GM18520 (cell line): ENCODE results near the gene SLC37A2.
"Not testable (repeated sequence)": the region's sequence is repeated elsewhere in the genome, so short reads cannot be mapped to it uniquely, and the experiment has no call there.

Experiments used
- ATAC-seq: cut with Tn5 transposase; IDR thresholded peaks from one replicate; pipeline ENCODE4 v1.9.1; 2021; ENCODE audit not compliant: unreplicated experiment

SLC37A2 gene

DNA sequence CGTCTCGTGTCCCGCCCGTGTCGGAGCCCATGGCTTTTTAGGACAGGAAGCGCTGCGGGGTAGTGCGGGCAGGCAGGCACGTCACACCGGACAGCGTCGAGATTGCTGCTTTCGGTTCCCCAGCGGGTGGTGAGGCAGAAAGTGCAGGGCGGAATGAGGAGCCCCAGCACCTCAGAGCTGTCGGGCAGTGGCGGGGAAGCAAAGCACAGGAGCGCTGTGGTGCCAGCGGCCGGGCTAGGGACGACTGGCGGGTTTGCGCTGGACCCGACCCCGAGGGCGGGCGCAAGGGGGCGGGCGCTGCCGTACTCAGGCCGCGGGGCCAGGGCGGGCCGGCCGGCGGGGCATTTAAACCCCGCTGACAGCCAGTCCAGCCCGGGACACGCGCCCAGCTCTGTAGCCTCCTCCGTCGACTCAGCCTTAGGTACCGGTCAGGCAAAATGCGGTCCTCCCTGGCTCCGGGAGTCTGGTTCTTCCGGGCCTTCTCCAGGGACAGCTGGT, at the start of gene SLC37A2:
Gene SLC37A2, plus strand, starts transcription at position 375 of the 498 bp plus-strand sequence. Its CDS starts 63 bp downstream, at position 438.
- ATAC-seq = peak; percentile 70

DNA sequence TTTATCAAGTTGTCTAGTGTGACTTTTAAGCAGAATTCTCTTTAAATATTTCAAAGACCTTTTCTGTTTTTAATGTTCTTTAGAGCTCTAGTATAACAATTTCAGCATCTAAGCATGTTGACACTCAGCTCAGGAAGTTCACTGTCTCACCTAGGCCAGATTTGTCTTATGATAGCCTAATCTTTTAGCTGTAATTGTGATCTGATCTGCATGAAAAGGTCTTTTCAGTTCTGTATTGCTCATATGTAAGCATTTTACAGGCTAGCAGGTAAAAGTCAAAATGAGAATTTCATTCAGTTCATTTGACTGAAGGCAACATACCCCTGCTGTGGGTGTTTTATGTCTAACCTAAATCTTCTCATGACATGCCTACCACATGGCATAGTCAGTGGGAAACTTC, 46.7 kb upstream of the SLC37A2 start:
- ATAC-seq = no peak

DNA sequence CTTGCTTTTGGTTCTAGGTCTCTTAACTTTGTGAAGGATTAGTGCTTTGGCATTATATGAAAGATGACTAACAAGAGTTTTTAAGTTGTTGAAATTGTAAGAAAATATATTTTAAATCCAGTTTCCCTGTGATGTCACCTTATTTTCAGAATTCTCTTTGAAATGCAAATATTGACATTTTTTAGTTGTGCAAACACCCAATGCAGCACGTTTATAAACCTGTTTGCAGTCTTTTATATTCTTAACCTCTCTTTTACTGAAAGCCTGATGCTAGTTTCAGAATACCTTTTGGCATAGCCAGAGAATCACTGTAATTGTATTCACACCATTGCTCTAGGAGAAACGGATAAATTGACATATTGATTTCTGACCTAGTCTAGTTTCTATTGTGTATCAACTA, 42.8 kb upstream of the SLC37A2 start:
- ATAC-seq = no peak

DNA sequence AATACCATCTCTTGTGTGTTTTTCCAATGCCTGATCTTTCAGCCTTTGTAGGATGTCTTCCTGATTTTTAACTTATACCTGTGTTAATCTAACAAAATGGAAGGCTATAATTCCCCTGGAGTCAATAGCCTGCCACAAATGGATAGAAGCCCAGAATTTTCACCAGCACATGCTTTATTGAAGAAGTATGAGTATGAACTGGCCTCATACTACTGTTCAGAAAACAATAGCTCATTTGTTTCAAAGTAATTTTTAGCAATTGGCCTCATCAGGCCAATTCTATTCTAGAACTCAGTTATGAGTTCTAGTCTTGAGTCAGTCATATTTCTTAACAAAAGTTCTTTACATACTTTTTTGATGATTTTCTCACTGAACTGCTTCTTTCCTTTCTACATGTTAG, 40.6 kb upstream of the SLC37A2 start:
- no peak for ATAC-seq

DNA sequence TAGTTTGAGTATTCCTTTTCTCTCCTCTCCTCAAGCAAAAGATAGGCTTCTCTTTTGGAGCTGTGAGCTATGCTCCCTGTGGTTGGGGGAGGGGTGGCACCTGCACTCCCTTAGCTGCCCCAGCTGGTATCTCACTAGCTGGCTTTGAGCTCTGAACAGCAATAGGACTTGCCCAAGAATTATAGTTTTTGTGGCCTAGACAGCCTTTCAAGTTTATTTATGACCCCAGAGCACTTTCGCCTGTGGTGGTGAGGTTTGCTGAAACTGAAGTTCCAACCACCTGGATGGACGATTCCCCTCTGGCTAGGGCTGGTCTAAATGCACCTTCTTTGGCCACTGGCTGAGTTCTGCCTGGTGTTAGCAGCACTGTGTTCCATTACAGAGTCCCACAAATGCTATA, 37.1 kb upstream of the SLC37A2 start:
- no peak for ATAC-seq

DNA sequence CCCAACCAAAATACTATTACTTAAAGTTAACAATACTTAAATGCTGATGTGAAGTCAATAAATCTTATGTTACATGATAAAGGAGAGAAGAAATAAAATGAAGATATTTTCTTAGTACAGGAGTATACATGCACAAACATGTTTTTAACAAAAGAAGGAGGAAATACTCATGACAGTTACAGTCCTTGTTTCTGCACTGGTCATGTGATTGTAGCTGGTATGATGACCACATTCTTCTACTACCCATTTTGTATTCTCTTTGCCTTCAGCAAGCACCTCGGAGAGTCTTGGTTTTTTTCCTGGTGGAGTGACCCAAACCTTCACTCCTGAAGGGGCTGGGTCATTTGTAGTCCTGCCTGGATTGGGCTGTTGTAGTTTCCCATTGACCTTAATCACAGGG, 33.7 kb upstream of the SLC37A2 start:
- not testable (repeated sequence) for ATAC-seq

DNA sequence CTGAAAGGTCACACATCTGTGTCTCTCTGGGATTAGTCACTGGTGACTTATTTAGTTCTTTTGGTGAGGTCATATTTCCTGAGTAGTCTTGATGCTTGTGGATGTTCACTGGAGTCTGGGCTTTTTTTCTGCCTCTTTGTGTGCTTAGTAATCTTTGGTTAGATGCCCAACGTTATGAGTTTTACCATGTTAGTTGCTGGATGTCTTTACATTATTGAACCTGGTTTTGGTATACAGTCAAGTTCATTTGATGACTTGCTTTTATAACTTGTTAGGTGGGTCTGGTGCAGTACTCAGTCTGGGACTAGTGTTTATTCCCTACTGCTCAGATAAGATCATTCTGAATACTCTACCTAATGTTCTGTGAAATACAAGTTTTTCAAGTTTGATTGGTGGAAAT, 26.2 kb upstream of the SLC37A2 start:
- no peak for ATAC-seq

DNA sequence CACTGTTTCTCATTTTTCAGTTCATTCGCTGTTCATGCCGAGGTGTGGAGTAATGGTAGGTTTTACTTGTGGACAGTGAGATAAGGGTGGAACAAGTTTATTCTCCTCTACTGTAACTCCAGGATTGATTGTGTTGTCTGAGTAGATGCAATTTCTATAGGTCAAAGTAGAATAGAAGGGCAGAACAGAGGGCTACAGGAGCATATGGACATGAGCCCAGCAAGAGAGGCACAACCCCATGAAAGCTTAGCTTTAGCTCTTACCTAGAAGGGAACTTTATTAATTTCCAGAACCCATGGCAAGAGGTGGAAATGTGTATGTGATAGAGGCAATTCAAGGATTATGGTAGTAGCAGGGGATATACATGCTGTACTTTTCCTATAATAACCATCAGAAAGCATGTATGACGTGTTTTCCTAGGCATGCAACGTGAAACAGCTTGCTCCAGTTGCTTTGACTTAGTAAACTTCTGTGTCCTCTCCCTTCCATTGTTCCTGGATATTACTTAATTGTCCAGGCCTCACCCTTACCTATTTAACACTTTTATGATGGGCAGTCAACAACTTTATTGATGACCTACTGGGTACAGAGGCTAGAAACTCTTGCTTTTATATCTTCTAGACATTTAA, 13.8 kb upstream of the SLC37A2 start:
- no peak for ATAC-seq

DNA sequence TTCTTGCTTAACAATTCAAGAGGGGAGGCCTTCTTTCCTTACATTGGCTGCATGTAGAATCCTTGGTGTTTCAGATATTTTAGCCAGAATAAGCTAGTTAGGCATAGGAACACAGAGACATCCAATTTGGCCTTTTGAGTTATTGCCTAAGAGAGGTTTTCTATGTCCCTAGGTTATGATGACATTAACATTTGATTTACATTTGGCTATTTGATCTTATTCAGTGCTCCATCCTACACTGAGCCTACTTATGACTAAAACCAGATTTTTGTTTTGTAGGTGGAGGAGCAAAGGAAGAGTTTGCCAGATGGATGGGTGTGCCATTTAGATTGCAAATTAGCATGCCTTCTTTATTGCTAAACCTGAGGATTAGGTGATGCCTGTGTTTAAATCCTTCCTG, 11.1 kb upstream of the SLC37A2 start:
- no peak for ATAC-seq

DNA sequence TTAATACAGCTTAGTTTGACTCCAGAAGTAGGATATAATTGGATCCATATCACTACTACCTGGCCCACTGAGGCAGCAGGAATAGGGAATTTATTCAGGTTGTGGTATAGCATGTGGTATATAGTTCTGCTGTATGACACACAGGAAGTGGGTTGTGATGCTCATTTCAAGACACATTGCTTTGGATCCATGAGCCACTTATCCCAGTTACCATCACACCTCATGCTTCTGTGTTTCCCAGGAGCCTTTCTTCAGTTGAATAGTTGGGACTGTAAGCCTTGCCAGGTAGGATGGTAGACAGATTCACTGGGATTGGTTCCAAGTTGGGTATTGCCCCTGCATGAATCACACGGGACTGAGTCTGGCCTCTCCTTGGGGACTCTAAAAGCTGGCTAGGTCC, 9.9 kb upstream of the SLC37A2 start:
- ATAC-seq = no peak

DNA sequence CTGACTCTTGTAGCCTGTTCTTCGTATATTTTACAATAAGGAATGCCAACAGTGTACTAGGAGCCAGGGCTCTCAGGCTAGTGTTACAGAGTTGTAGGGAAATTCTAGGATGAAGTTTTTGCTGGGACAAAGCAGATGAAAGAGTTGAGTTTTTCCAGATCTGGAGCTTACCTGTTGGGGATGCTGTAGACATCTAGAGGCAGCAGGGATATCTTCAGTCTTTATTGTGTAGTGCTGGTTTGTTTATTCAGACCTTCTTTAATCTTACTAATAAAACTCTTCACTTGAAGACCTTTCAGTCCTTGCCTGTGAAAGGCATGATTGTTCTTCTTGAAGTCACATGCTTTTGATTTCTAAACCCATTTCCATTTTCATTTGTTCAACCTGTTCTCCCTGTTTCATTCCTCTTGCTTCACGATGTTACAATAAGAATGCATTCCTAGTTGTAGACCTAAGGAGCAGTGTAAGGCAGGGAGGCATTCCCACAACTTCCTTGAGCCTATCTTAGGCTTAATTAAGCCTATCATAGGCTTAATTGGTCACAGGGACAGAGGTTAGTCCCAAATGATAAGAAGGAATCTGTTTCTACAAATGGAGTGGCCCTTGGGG, 7.9 kb upstream of the SLC37A2 start:
- ATAC-seq = no peak

DNA sequence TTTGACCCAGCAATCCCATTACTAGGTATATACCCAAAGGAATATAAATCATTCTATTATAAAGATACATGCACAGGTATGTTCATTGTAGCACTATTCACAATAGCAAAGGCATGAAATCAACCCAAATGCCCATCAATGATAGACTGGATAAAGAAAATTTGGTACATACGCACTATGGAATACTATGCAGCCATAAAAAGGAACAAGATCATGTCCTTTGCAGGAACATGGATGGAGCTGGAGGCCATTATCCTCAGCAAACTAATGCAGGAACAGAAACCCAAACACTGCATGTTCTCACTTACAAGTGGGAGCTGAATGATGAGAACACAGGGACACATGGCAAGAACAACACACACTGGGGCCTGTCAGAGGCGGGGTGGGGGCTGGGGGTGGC, 7.0 kb upstream of the SLC37A2 start:
- ATAC-seq = not testable (repeated sequence)

DNA sequence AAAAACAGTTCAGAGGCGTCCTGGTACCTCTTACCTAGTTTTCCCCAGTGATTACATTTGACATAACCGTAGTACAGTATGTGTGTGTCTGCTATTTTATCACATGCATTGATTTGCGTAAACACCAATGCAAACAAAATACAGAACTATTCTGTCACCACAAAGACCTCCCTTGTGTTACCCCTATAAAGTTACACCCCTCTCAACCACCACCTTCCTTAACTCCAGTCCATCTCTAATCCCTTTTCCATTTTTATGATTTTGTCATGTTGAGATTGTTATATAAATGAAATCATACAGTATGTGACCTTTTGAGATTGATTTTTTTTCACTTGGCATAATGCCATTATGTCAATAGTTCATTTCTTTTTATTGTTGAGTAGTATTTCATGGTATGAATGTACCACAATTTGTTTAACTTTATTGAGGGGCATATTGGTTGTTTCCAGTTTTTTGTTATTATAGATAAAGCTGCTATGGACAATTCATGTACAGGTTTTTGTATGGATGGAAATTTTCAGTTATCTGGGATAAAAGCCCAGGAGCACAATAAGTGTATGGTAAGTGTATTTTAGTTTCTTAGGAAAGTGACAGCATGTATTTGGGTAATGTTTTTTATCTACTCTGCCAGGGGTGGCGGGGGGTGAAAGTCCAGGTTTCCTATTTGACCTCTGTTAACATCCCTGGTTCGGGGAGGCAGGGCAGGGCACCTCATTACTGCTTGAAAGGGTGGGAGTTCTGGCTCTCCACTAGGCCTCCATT, 6.0 kb upstream of the SLC37A2 start:
- no peak for ATAC-seq

DNA sequence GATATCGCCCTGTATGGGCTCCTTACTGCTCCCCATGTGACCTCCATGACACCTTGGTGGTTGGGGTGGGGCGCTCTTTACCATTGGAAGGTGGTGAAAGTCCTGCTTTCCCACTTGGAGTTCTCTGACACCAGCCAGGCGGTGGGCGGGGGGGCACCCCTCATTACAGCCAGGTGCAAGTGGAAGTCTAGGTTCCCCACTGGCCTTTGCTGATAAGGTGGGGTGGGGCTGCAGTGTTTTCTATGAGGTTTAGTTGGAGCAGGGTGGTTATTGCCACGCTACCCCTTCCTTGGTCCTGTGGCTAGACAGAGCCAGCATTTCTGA, 5.5 kb upstream of the SLC37A2 start:
- ATAC-seq = no peak

DNA sequence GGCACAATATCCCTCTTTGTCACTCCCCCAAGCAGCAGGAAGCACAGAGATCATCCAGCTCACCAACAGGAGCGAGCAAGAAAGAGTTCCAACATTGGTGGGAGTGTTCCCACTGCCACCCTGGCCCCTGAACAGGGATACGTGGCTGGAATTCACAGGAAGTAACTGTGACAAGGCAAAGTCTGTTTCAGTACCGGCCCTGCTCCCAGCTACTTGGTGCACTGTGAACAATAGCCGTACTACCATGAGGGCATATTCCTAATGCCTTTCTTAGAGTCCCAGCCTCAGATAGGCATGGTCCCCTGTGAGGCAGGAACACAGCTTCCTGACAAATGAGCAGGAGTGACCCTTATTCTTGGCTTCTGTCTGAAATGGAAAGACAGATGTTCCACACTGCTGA, 1.8 kb upstream of the SLC37A2 start:
- no peak for ATAC-seq

DNA sequence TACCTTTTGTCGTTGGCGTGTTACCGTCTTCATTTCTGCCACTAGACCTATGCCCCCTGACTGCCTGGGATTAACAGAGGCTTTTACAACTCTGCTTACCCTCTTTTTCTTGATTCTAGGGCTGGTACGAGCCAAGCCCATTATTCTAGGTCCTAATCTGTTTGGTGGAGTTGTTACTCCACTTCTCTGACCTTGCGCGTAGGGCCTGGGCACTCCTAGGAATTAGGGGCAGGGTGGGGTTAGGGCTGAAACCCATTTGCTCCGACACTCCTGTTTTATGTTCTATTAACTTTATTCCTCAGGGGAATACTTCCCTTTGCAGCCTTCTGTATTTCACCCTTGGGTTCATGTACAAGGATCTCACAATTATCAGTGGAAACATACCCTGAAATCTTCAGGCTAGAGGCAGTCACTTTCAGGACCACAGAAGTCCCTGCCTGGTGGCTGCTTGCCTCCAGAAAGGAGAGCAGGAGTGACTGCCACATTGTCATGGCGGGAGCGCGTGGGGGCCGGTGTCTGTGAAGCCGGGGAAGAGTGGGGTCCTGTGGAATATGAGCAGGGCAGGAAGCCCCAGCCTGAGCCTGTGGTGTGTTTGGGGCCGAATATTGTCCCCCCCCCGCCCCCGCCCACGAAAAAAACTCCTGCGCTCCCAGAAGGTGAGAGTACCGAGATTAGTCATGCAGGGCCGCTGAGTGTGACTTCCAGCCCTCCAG, 731 bp upstream of the SLC37A2 start:
- peak; percentile 3 for ATAC-seq

DNA sequence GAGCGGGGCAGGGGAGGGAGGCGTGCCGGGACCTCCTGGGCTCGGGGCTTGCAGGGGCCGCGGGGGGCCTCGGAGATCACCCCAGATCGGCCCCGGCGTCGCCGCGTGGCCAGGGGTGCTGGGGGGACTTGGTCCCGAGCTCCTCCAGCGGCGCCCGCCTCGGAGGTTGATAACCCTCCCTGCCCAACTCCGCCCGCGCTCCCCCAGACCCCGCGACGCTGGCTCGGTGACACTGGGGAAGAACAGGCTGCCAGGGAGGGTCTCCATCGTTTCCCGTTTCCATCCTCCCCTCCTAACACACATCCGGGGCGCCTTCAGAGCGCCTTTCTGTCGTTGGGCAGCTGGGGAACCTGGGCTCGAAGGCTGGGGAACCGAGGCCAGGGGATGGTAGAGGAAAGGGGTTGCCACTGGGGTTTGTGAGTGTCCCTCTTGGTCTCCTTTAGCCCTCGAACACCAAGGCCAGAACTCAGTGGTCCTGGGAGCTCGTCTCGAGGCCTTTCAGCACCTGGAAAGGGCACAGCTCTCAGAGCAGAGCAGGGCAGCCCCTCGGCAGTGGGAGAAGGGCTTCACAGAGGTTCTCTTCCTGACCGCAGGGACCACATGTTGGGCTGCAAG, 431 bp downstream of the SLC37A2 start:
- ATAC-seq = no peak

DNA sequence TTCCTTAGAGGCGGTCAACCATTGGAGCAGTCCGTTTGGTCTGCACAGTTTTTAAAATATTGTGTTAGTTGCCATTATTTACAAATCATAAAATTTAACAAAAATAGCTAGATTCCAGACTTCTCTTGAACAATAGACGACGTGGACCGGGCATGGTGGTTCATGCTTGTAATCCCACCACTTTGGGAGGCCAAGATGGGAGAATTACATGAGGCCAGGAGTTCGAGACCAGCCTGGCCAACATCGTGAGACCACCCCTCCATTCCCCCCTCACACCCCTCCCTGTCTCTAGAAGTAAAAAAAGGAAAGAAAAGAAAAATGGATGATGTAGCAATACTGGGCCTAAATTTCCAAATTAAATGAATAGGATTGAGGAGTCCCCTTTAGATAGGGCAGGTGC, 965 bp downstream of the SLC37A2 start:
- ATAC-seq = no peak

DNA sequence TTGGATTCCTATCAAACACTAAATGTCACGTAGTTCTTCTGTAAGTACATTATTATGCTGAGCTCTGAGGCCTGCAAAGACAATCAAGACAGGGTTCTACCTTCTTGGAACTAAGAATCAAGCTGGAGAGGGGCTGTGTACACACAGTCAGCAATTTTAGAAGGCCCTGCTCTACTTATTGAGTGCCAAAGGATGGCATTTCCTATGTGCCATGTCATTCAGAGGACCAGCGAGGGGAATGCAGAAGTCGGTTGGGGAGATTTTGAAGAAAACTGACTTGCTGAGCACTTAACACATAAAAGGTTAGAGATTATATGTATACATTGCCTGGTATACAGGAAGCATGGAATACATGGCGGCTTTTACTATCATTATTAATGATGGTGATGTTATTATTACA, 5.3 kb downstream of the SLC37A2 start:
- ATAC-seq = no peak

DNA sequence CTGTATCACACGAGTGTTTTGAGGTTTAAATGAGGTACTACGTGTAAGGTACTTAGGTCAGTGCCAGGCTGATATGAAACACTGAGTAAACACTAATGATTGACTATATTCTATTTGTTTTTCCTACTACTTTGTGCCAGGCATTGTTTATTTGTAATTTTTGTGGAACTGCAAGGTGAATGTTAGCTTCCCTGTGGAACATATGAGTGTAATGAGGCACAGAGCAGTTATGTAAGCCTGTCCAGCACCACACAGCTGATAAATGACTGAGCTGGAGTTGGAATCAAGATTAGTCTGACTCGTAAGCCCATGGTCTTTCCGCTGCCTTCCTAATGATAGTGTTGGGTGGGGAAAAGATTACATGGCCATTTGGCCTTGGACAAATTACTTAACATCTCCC, 5.9 kb downstream of the SLC37A2 start:
- no peak for ATAC-seq

DNA sequence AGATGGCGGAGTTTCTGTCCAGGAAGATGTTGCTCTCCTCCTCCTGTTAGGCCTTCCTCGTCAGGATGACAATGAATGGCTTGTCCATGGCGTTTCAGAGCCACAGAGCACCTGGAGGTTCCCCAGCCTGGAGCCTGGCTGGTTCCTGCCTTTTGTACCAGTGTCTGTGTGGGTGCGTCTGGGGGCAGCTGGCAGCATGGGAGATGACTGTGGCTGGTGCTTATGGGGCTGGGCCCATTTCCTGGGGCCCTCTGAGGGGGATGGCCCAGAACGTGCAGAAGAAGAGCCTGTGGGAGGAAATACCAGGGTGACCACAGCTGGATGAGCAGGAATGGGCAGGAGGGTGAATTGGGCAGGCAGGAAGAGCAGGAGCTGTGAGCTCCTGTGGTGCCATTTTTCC, 6.7 kb downstream of the SLC37A2 start:
- ATAC-seq = no peak
